Osteocyte (in vitro differentiated cells): ENCODE measurements around the gene S100A3. TPM values are rescaled to one million over a fixed set of nuclear protein-coding genes. Genes with fewer than 3 reads are reported as not detected.

Source experiments
- DNase-seq: peaks from one replicate; pipeline ENCODE4 v3.0.0; 2021; ENCODE audit warnings: mixed read lengths; ENCODE audit not compliant: unreplicated experiment; ENCODE audit errors: extremely low spot score
- H3K27ac Mint-ChIP-seq: one replicate; pipeline ENCODE4 v1.8.0; 2021; ENCODE audit warnings: mild to moderate bottlenecking, mixed read lengths; ENCODE audit not compliant: unreplicated experiment
- H3K27me3 Mint-ChIP-seq: one replicate; pipeline ENCODE4 v1.8.0; 2021; ENCODE audit warnings: mixed read lengths; ENCODE audit not compliant: unreplicated experiment
- H3K36me3 Mint-ChIP-seq: one replicate; pipeline ENCODE4 v1.8.0; 2021; ENCODE audit warnings: mixed read lengths; ENCODE audit not compliant: unreplicated experiment
- H3K4me1 Mint-ChIP-seq: one replicate; pipeline ENCODE4 v1.8.0; 2021; ENCODE audit warnings: mixed read lengths; ENCODE audit not compliant: unreplicated experiment
- H3K4me3 Mint-ChIP-seq: one replicate; pipeline ENCODE4 v1.8.0; 2021; ENCODE audit warnings: mild to moderate bottlenecking, moderate library complexity, mixed read lengths; ENCODE audit not compliant: unreplicated experiment
- H3K9me3 Mint-ChIP-seq: one replicate; pipeline ENCODE4 v1.8.0; 2021; ENCODE audit warnings: mixed read lengths; ENCODE audit not compliant: unreplicated experiment
- CTCF ChIP-seq: fragments of 200-600 bp; sonication (generic); IDR thresholded peaks from 2 replicates; pipeline ENCODE4 v1.5.0; 2021; ENCODE audit warnings: antibody characterized with exemption, mild to moderate bottlenecking, moderate library complexity
- total RNA-seq: library from RNA; stranded (reverse); gene quantifications from 2 replicates; pipeline ENCODE4 v1.2.1, GENCODE V29; 2021

Gene S100A3
- total RNA-seq, 1 donor from 2014 or later, result 7.5 TPM

- H3K27me3 Mint-ChIP-seq, result no peaks in the 10 kb centered on the region
Measured at GRCh38 chr1:153547560-153548551, 1.2 kb downstream of the S100A3 start.

GRCh38 chr1:153546796-153547559 is 2.1 kb downstream of the S100A3 start:
- Mint-ChIP-seq H3K4me1 (peaks cover 88% of the 10 kb centered on the region), H3K9me3 (no peaks in the 10 kb centered on the region), H3K27me3 (no peaks in the 10 kb centered on the region), H3K27ac (peak overlapping the region; percentile 99), H3K36me3 (no peaks in the 10 kb centered on the region), H3K4me3 (peak overlapping the region; percentile 78)
- no peak for TF ChIP-seq CTCF
- DNase-seq, result no peak

More at GRCh38 chr1:153547560-153548551, 1.2 kb downstream of the S100A3 start:
- H3K9me3 Mint-ChIP-seq, result no peaks in the 10 kb centered on the region
- no peak for DNase-seq
- H3K4me1 Mint-ChIP-seq, result peaks cover 84% of the 10 kb centered on the region
- TF ChIP-seq CTCF, result no peak
- H3K36me3 Mint-ChIP-seq, result no peaks in the 10 kb centered on the region
- H3K4me3 Mint-ChIP-seq, result no peak overlapping the region
- peak overlapping the region; percentile 99 for H3K27ac Mint-ChIP-seq

GRCh38 chr1:153546371-153546770 is 2.7 kb downstream of the S100A3 start:
- peak overlapping the region; percentile 99 for H3K27ac Mint-ChIP-seq
- peaks cover 95% of the 10 kb centered on the region for H3K4me1 Mint-ChIP-seq
- H3K9me3 Mint-ChIP-seq, result no peaks in the 10 kb centered on the region
- H3K36me3 Mint-ChIP-seq, result no peaks in the 10 kb centered on the region
- TF ChIP-seq CTCF, result no peak
- peak overlapping the region; percentile 78 for H3K4me3 Mint-ChIP-seq
- no peaks in the 10 kb centered on the region for H3K27me3 Mint-ChIP-seq
- no peak for DNase-seq

GRCh38 chr1:153545067-153546055 is 3.7 kb downstream of the S100A3 start, which contains the start of gene S100A4:
Gene S100A4 (minus strand): TSS chr1:153545806. CDS start chr1:153544794, 1,012 bp downstream.
- H3K27ac Mint-ChIP-seq, result peak within 1 kb of the TSS; percentile 99
- H3K27me3 Mint-ChIP-seq, result no peaks in the 10 kb centered on the region
- H3K4me3 Mint-ChIP-seq, result peak within 1 kb of the TSS; percentile 78
- peak; percentile 96 for DNase-seq
- H3K9me3 Mint-ChIP-seq, result no peaks in the 10 kb centered on the region
- no peak for TF ChIP-seq CTCF
- peaks cover 100% of the 10 kb centered on the region for H3K4me1 Mint-ChIP-seq
- H3K36me3 Mint-ChIP-seq, result no peaks in the 10 kb centered on the region
